Kidney (tissue), 14 donors: ENCODE data around the gene SIPA1L2. TPM values are rescaled to one million over a fixed set of nuclear protein-coding genes. Genes with fewer than 3 reads are reported as not detected.
"Not testable (repeated sequence)": the region's sequence is repeated elsewhere in the genome, so short reads cannot be mapped to it uniquely, and the experiment has no call there.

Source experiments
- DNase-seq, 5 donors: peaks; one replicate each; pipeline ENCODE4 v3.0.0-alpha.2; 2013 to 2020
- FAIRE-seq: peaks from 2 replicates; lab custom pipeline; 2012; peaks lifted over from hg19 to GRCh38; lab: Jason Lieb, UNC
- H3K27ac ChIP-seq, 2 donors: one replicate each; pipeline ENCODE4 v1.7.0; 2013; ENCODE audit warnings: low read depth in 2 of 2, low read length in 2 of 2, inconsistent platforms in 1 of 2
- H3K27me3 ChIP-seq: one replicate; pipeline ENCODE4 v1.7.1; 2013; ENCODE audit warnings: low read length, inconsistent platforms; ENCODE audit not compliant: control insufficient read depth, insufficient read depth
- H3K36me3 ChIP-seq, 3 donors: one replicate each; pipeline versions ENCODE4 v1.7.0 to v1.7.1; 2013; ENCODE audit warnings: low read length in 3 of 3, control low read depth in 1 of 3, inconsistent platforms in 1 of 3; ENCODE audit not compliant: insufficient read depth in 3 of 3, control insufficient read depth in 2 of 3
- H3K4me1 ChIP-seq, 3 donors: one replicate each; pipeline versions ENCODE4 v1.7.0 to v1.7.1; 2013; ENCODE audit warnings: low read length in 3 of 3, inconsistent platforms in 1 of 3, low read depth in 1 of 3; ENCODE audit not compliant: control insufficient read depth in 2 of 3, insufficient read depth in 2 of 3
- H3K4me3 ChIP-seq, 3 donors: one replicate each; pipeline versions ENCODE4 v1.7.0 to v1.8.1; 2013; ENCODE audit warnings: low read length in 3 of 3, control low read depth in 1 of 3, inconsistent platforms in 1 of 3
- H3K9ac ChIP-seq, 3 donors: one replicate each; pipeline versions ENCODE4 v1.7.0 to v1.7.1; 2013; ENCODE audit warnings: low read length in 3 of 3, control low read depth in 1 of 3, inconsistent platforms in 1 of 3
- H3K9me3 ChIP-seq, 3 donors: one replicate each; pipeline versions ENCODE4 v1.7.0 to v1.7.1; 2013; ENCODE audit warnings: low read length in 3 of 3, control low read depth in 1 of 3, inconsistent platforms in 1 of 3; ENCODE audit not compliant: control insufficient read depth in 2 of 3, insufficient read depth in 1 of 3
- CTCF ChIP-seq: IDR thresholded peaks from 3 replicates; pipeline ENCODE4 v1.5.1; 2012; ENCODE audit warnings: mild to moderate bottlenecking, moderate library complexity, borderline replicate concordance; ENCODE audit not compliant: insufficient read depth; ENCODE audit errors: extremely low read depth
- intact Hi-C: fragments of 100-400 bp; cut with DNase I; formaldehyde crosslinking; loops from one replicate; pipeline ENCODE4 v1.11.1; 2022
- polyA plus RNA-seq: library from polyadenylated mRNA; stranded (reverse); fragments of 350-450 nt; fragmentation: Illumina TruSeq; extraction: RNeasy Lipid Tissue Mini Kit (QIAGEN cat#74804); gene quantifications from one replicate; pipeline ENCODE4 v1.2.3, GENCODE V29; 2014; ENCODE audit warnings: low read depth, low replicate concordance; ENCODE audit not compliant: insufficient read depth
- total RNA-seq: library from RNA; stranded (reverse); fragmentation: NEBNext Ultra II Directional; extraction: Animal tissue kit (Norgen Biotek cat#: 25700); gene quantifications from one replicate; pipeline ENCODE4 v1.2.1, GENCODE V29; 2021
- donor health status: control.
- donor health status: control.
- donor health status: control.
- donor health status: control.
- donor health status: control.
- donor health status: DM: yes; HTN: yes; CAD: no.
- donor health status: Normal renal cell carcinoma (clear cell type).

The SIPA1L2 gene
- total and polyA plus RNA-seq, 2 donors from 2014 or later, result 4.0 to 20.2 TPM

GRCh38 chr1:232614811-232615210 is 15.1 kb downstream of the SIPA1L2 start:
- TF ChIP-seq CTCF, result no peak
- no peak overlapping the region for H3K9ac ChIP-seq
- no peak overlapping the region for H3K27ac ChIP-seq
- no peak overlapping the region for H3K4me3 ChIP-seq
- no peaks in the 10 kb centered on the region for H3K27me3 ChIP-seq
- no peak for FAIRE-seq
- no peaks in the 10 kb centered on the region for H3K4me1 ChIP-seq
- H3K36me3 ChIP-seq, result no peaks in the 10 kb centered on the region
- intact Hi-C loops, result no loop called here
- no peaks in the 10 kb centered on the region for H3K9me3 ChIP-seq
- DNase-seq, result no peak

- no peaks in the 10 kb centered on the region for H3K36me3 ChIP-seq
- no peak overlapping the region for H3K27ac ChIP-seq
- DNase-seq (peak in 2 of 5 donors; percentile 71 to 86), FAIRE-seq (no peak)
- no peaks in the 10 kb centered on the region for H3K9me3 ChIP-seq
- no peak for TF ChIP-seq CTCF
- intact Hi-C loops, result no loop called here
- no peak overlapping the region for H3K4me3 ChIP-seq
- no peak overlapping the region for H3K9ac ChIP-seq
- H3K27me3 ChIP-seq, result no peaks in the 10 kb centered on the region
- no peaks in the 10 kb centered on the region for H3K4me1 ChIP-seq
These were observed 16.1 kb downstream of the SIPA1L2 start for GRCh38 chr1:232613752-232614381.

GRCh38 chr1:232612836-232613235 is 17.1 kb downstream of the SIPA1L2 start:
- H3K4me1 ChIP-seq, DNase-seq, H3K9me3 ChIP-seq, intact Hi-C loops, H3K9ac ChIP-seq, H3K4me3 ChIP-seq, FAIRE-seq, H3K36me3 ChIP-seq, H3K27ac ChIP-seq, H3K27me3 ChIP-seq: not testable (repeated sequence)

GRCh38 chr1:232611834-232612233 is 18.1 kb downstream of the SIPA1L2 start:
- H3K4me3 ChIP-seq, result no peak overlapping the region
- H3K4me1 ChIP-seq, result no peaks in the 10 kb centered on the region
- DNase-seq (no peak), FAIRE-seq (no peak)
- no peaks in the 10 kb centered on the region for H3K27me3 ChIP-seq
- TF ChIP-seq CTCF, result no peak
- H3K36me3 ChIP-seq, result no peaks in the 10 kb centered on the region
- intact Hi-C loops, result no loop called here
- H3K9ac ChIP-seq, result no peak overlapping the region
- no peaks in the 10 kb centered on the region for H3K9me3 ChIP-seq
- no peak overlapping the region for H3K27ac ChIP-seq

- intact Hi-C loops, FAIRE-seq, H3K27ac ChIP-seq, H3K36me3 ChIP-seq, H3K9me3 ChIP-seq, H3K4me3 ChIP-seq, H3K4me1 ChIP-seq, H3K27me3 ChIP-seq, DNase-seq, H3K9ac ChIP-seq: not testable (repeated sequence)
These were observed 18.8 kb downstream of the SIPA1L2 start for GRCh38 chr1:232610902-232611745.
